ENCODE measurements around the gene ARSI.

ARSI gene

DNA sequence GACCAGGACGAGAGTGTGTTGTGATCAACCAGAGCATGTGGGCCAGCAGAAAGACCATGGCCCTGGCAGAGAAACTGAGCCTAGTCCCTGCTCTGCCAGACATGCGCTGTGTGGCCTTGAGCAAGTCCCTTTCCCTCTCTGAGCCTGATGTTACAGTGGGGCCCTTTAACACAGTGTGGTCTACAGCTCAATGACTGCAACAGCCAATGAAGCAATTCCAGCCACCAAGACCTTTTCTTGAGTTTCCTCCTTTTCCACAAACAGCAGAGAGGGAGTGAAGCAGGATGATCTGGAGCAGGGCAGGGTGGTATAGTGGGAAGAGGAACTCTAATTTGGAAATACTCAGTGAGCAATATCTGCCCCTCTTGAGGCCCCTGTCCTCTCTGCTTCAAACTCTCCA is 25.8 kb upstream of the ARSI start:
- Histone ChIP-seq H3K4me1 (ENCODE audit: control insufficient read depth, insufficient read depth, low read length) (peaks cover 9% of the 10 kb centered on the region), H3K27me3 (ENCODE audit: control insufficient read depth, insufficient read depth, low read length, poor library complexity, severe bottlenecking) (no peaks in the 10 kb centered on the region), H3K36me3 (ENCODE audit: control insufficient read depth, insufficient read depth, low read length) (no peaks in the 10 kb centered on the region), H3K9me3 (ENCODE audit: control insufficient read depth, low read length) (no peaks in the 10 kb centered on the region), H3K27ac (ENCODE audit: insufficient read depth, low read depth, low read length, poor library complexity, severe bottlenecking) (no peak overlapping the region), H3K4me3 (ENCODE audit: insufficient read depth, low read depth, low read length) (no peak overlapping the region)
- 93 to 96% methylated on average over 2 of the region's 2 CpGs for WGBS, 2 experiments

GRCh38 chr5:150327139-150327538 is 24.4 kb upstream of the ARSI start:
- no peaks in the 10 kb centered on the region for H3K27me3 ChIP-seq (ENCODE audit: control insufficient read depth, insufficient read depth, low read length, poor library complexity, severe bottlenecking)
- no peak overlapping the region for H3K27ac ChIP-seq (ENCODE audit: insufficient read depth, low read depth, low read length, poor library complexity, severe bottlenecking)
- no peak overlapping the region for H3K4me3 ChIP-seq (ENCODE audit: insufficient read depth, low read depth, low read length)
- no peaks in the 10 kb centered on the region for H3K36me3 ChIP-seq (ENCODE audit: control insufficient read depth, insufficient read depth, low read length)
- WGBS, 2 experiments, result 69 to 79% methylated on average over 3 of the region's 3 CpGs
- H3K4me1 ChIP-seq (ENCODE audit: control insufficient read depth, insufficient read depth, low read length), result peaks cover 9% of the 10 kb centered on the region
- no peaks in the 10 kb centered on the region for H3K9me3 ChIP-seq (ENCODE audit: control insufficient read depth, low read length)

- no peak overlapping the region for H3K27ac ChIP-seq (ENCODE audit: insufficient read depth, low read depth, low read length, poor library complexity, severe bottlenecking)
Measured at GRCh38 chr5:150326707-150327106, 24.0 kb upstream of the ARSI start.

DNA sequence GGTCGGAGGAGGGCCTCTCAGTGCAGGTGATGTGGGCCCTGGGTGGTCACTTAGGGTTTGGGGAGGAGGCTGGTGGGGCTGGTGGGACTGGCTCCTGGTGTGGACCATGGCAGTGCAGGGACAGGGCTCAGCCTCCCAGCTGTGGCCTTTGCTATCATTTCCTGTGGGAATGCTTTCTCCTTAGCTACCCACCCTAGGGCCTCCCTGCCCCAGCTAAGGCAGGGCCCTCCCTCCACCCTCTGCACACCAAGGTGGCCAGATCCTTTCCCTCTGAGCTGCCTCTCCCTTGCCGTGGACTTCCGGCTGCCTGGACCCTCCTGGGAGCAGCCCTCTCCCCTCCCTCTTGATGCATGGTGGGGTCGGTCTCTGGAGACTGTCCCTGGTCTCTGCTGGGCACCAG is 22.7 kb upstream of the ARSI start:
- H3K4me3 ChIP-seq (ENCODE audit: insufficient read depth, low read depth, low read length), result no peak overlapping the region
- 90 to 94% methylated on average over 4 of the region's 4 CpGs for WGBS, 2 experiments
- no peaks in the 10 kb centered on the region for H3K27me3 ChIP-seq (ENCODE audit: control insufficient read depth, insufficient read depth, low read length, poor library complexity, severe bottlenecking)
- no peaks in the 10 kb centered on the region for H3K36me3 ChIP-seq (ENCODE audit: control insufficient read depth, insufficient read depth, low read length)
- no peak overlapping the region for H3K27ac ChIP-seq (ENCODE audit: insufficient read depth, low read depth, low read length, poor library complexity, severe bottlenecking)
- no peaks in the 10 kb centered on the region for H3K9me3 ChIP-seq (ENCODE audit: control insufficient read depth, low read length)
- H3K4me1 ChIP-seq (ENCODE audit: control insufficient read depth, insufficient read depth, low read length), result peaks cover 9% of the 10 kb centered on the region

More at GRCh38 chr5:150326707-150327106, 24.0 kb upstream of the ARSI start:
- Histone ChIP-seq H3K9me3 (ENCODE audit: control insufficient read depth, low read length) (no peaks in the 10 kb centered on the region), H3K4me1 (ENCODE audit: control insufficient read depth, insufficient read depth, low read length) (peaks cover 9% of the 10 kb centered on the region), H3K27me3 (ENCODE audit: control insufficient read depth, insufficient read depth, low read length, poor library complexity, severe bottlenecking) (no peaks in the 10 kb centered on the region), H3K4me3 (ENCODE audit: insufficient read depth, low read depth, low read length) (no peak overlapping the region), H3K36me3 (ENCODE audit: control insufficient read depth, insufficient read depth, low read length) (no peaks in the 10 kb centered on the region)
- WGBS, 2 experiments, result 50 to 54% methylated on average over 2 of the region's 2 CpGs

- peaks cover 21% of the 10 kb centered on the region for H3K4me1 ChIP-seq (ENCODE audit: control insufficient read depth, insufficient read depth, low read length)
- no peaks in the 10 kb centered on the region for H3K27me3 ChIP-seq (ENCODE audit: control insufficient read depth, insufficient read depth, low read length, poor library complexity, severe bottlenecking)
- no peaks in the 10 kb centered on the region for H3K9me3 ChIP-seq (ENCODE audit: control insufficient read depth, low read length)
- no peaks in the 10 kb centered on the region for H3K36me3 ChIP-seq (ENCODE audit: control insufficient read depth, insufficient read depth, low read length)
- H3K27ac ChIP-seq (ENCODE audit: insufficient read depth, low read depth, low read length, poor library complexity, severe bottlenecking), result no peak overlapping the region
- H3K4me3 ChIP-seq (ENCODE audit: insufficient read depth, low read depth, low read length), result no peak overlapping the region
- WGBS, 2 experiments, result 70 to 83% methylated on average over 8 of the region's 8 CpGs
Measured at GRCh38 chr5:150323819-150324218, 21.1 kb upstream of the ARSI start.

- no peak overlapping the region for H3K4me3 ChIP-seq (ENCODE audit: insufficient read depth, low read depth, low read length)
Measured at GRCh38 chr5:150323092-150323491, 20.4 kb upstream of the ARSI start.

DNA sequence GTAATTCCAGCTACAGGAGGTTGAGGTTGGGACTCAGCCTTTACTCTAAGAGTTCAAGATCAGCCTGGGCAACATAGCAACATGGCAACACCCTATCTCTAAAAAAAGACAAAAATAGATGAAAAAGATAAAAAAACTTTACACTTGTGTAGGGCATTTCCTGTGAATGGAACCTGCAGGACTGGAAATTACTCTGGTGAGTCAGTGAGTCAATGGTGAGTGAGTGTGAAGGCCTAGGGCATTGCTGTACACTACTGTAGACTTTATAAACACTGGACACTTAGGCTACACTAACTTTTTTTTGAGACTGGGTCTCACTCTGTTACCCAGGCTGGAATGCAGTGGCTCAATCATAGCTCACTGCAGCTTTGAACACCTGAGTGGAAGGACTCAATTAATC is 19.5 kb upstream of the ARSI start:
- H3K9me3 ChIP-seq (ENCODE audit: control insufficient read depth, low read length), result no peaks in the 10 kb centered on the region
- no peaks in the 10 kb centered on the region for H3K27me3 ChIP-seq (ENCODE audit: control insufficient read depth, insufficient read depth, low read length, poor library complexity, severe bottlenecking)
- no peaks in the 10 kb centered on the region for H3K36me3 ChIP-seq (ENCODE audit: control insufficient read depth, insufficient read depth, low read length)
- H3K4me1 ChIP-seq (ENCODE audit: control insufficient read depth, insufficient read depth, low read length), result peaks cover 22% of the 10 kb centered on the region
- H3K27ac ChIP-seq (ENCODE audit: insufficient read depth, low read depth, low read length, poor library complexity, severe bottlenecking), result no peak overlapping the region
- H3K4me3 ChIP-seq (ENCODE audit: insufficient read depth, low read depth, low read length), result no peak overlapping the region

More at GRCh38 chr5:150323092-150323491, 20.4 kb upstream of the ARSI start:
- WGBS, 2 experiments, result 96 to 97% methylated on average over 6 of the region's 6 CpGs
- Histone ChIP-seq H3K9me3 (ENCODE audit: control insufficient read depth, low read length) (no peaks in the 10 kb centered on the region), H3K27ac (ENCODE audit: insufficient read depth, low read depth, low read length, poor library complexity, severe bottlenecking) (no peak overlapping the region), H3K4me1 (ENCODE audit: control insufficient read depth, insufficient read depth, low read length) (peaks cover 25% of the 10 kb centered on the region), H3K27me3 (ENCODE audit: control insufficient read depth, insufficient read depth, low read length, poor library complexity, severe bottlenecking) (no peaks in the 10 kb centered on the region), H3K36me3 (ENCODE audit: control insufficient read depth, insufficient read depth, low read length) (no peaks in the 10 kb centered on the region)

DNA sequence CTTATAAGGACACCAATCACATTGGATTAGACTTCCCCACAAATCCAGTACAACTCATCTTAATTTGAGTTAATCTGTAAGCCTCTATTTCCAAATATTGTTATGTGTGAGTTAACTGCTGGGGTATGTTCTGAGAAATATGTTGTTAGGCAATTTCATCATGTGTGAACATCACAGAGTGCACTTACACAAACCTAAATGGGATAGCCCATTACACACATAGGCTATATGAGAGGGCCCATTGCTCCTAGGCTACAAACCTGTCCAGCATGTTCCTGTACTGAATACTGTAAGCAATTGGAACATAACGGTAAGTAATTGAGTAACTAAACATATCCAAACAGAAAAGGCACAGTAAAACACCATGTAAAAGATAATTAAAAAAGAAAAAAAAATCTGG is 19.1 kb upstream of the ARSI start:
- no peak overlapping the region for H3K4me3 ChIP-seq (ENCODE audit: insufficient read depth, low read depth, low read length)
- no peaks in the 10 kb centered on the region for H3K36me3 ChIP-seq (ENCODE audit: control insufficient read depth, insufficient read depth, low read length)
- WGBS, 2 experiments, result 100% methylated on average over 1 of the region's 1 CpG; no CpG with 5 or more reads in 1 of the 2 experiments
- H3K9me3 ChIP-seq (ENCODE audit: control insufficient read depth, low read length), result no peaks in the 10 kb centered on the region
- H3K4me1 ChIP-seq (ENCODE audit: control insufficient read depth, insufficient read depth, low read length), result peaks cover 18% of the 10 kb centered on the region
- H3K27ac ChIP-seq (ENCODE audit: insufficient read depth, low read depth, low read length, poor library complexity, severe bottlenecking), result no peak overlapping the region
- no peaks in the 10 kb centered on the region for H3K27me3 ChIP-seq (ENCODE audit: control insufficient read depth, insufficient read depth, low read length, poor library complexity, severe bottlenecking)

DNA sequence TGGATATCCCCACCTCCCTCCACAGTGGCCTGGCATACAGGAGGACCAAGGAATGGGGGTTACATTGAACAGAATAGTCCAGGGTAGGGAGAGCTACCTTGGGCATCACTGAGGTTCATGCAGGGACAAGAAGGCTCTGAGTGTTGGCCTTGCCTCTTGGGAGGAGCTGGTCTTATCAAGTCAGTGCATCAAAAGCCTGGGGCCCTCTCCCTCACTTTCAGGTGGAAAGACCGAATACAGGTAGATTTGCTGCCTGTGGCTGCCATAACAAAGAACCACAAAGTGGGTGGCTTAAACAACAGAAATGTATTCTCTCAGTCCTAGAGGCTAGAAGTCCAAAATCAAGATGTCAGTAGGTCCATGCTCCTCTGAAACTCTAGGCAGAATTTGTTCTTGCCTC is 18.5 kb upstream of the ARSI start:
- no peaks in the 10 kb centered on the region for H3K9me3 ChIP-seq (ENCODE audit: control insufficient read depth, low read length)
- no peak overlapping the region for H3K4me3 ChIP-seq (ENCODE audit: insufficient read depth, low read depth, low read length)
- WGBS, 2 experiments, result 91 to 93% methylated on average over 1 of the region's 1 CpG
- H3K36me3 ChIP-seq (ENCODE audit: control insufficient read depth, insufficient read depth, low read length), result no peaks in the 10 kb centered on the region
- peaks cover 15% of the 10 kb centered on the region for H3K4me1 ChIP-seq (ENCODE audit: control insufficient read depth, insufficient read depth, low read length)
- H3K27me3 ChIP-seq (ENCODE audit: control insufficient read depth, insufficient read depth, low read length, poor library complexity, severe bottlenecking), result no peaks in the 10 kb centered on the region
- H3K27ac ChIP-seq (ENCODE audit: insufficient read depth, low read depth, low read length, poor library complexity, severe bottlenecking), result no peak overlapping the region

DNA sequence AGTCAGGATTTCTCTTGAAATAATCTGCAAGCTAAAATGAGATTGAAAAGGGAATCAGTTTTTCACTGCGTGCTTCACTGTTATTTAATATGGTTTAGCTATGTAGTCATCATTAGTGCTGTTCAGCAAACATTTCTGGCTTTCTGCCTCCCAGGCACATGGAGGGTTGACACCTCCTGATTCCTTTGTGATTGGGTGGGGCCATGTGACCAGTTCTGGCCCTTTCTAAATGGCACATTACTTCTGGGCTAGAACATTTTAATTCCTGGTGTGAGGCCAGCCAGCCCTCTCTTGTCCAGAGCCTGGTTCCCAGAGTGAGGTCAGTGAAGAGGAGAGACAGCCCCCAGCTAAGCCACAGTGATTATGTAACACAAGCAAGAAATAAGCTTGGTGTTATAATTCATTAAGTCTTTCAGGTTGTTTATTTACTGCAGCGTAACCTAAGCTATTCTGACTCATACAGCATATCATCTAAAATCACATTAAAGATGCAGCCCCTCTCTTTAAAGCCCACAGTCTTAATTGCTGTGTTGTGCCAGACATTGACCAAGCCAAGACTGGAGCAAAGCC is 17.4 kb upstream of the ARSI start:
- Histone ChIP-seq H3K27ac (ENCODE audit: insufficient read depth, low read depth, low read length, poor library complexity, severe bottlenecking) (no peak overlapping the region), H3K9me3 (ENCODE audit: control insufficient read depth, low read length) (no peaks in the 10 kb centered on the region), H3K4me3 (ENCODE audit: insufficient read depth, low read depth, low read length) (no peak overlapping the region), H3K27me3 (ENCODE audit: control insufficient read depth, insufficient read depth, low read length, poor library complexity, severe bottlenecking) (no peaks in the 10 kb centered on the region), H3K4me1 (ENCODE audit: control insufficient read depth, insufficient read depth, low read length) (peaks cover 15% of the 10 kb centered on the region), H3K36me3 (ENCODE audit: control insufficient read depth, insufficient read depth, low read length) (no peaks in the 10 kb centered on the region)
- 88 to 90% methylated on average over 2 of the region's 2 CpGs for WGBS, 2 experiments

- WGBS, 2 experiments, result 94 to 95% methylated on average over 5 to 6 of the region's 6 CpGs
- Histone ChIP-seq H3K36me3 (ENCODE audit: control insufficient read depth, insufficient read depth, low read length) (no peaks in the 10 kb centered on the region), H3K4me1 (ENCODE audit: control insufficient read depth, insufficient read depth, low read length) (peaks cover 15% of the 10 kb centered on the region), H3K9me3 (ENCODE audit: control insufficient read depth, low read length) (no peaks in the 10 kb centered on the region), H3K27ac (ENCODE audit: insufficient read depth, low read depth, low read length, poor library complexity, severe bottlenecking) (no peak overlapping the region), H3K27me3 (ENCODE audit: control insufficient read depth, insufficient read depth, low read length, poor library complexity, severe bottlenecking) (no peaks in the 10 kb centered on the region), H3K4me3 (ENCODE audit: insufficient read depth, low read depth, low read length) (no peak overlapping the region)
Measured at GRCh38 chr5:150319484-150319790, 16.7 kb upstream of the ARSI start.

Data from ectodermal cell (in vitro differentiated cells).